Fibroblast of mammary gland (primary cell): ENCODE results near the gene RNU7-1.

Experiments used
- DNase-seq: peaks from one replicate; pipeline ENCODE4 v3.0.0-alpha.2; 2010; ENCODE audit warnings: low read depth
- H3K4me3 ChIP-seq: 2 replicates; pipeline ENCODE4 v1.5.1; 2011; ENCODE audit warnings: low read depth, mild to moderate bottlenecking, low read length, moderate library complexity; ENCODE audit not compliant: control insufficient read depth
- TF ChIP-seq, protein P1 (sequence below): conservative IDR thresholded peaks from 2 replicates; pipeline ENCODE4 v1.5.1; 2011; ENCODE audit warnings: low read depth, low read length, inconsistent platforms; ENCODE audit not compliant: control insufficient read depth, insufficient read depth

Gene RNU7-1

GRCh38 chr12:6955108-6956020 lies 11.7 kb downstream of the RNU7-1 start:
- TF ChIP-seq, protein P1, sequence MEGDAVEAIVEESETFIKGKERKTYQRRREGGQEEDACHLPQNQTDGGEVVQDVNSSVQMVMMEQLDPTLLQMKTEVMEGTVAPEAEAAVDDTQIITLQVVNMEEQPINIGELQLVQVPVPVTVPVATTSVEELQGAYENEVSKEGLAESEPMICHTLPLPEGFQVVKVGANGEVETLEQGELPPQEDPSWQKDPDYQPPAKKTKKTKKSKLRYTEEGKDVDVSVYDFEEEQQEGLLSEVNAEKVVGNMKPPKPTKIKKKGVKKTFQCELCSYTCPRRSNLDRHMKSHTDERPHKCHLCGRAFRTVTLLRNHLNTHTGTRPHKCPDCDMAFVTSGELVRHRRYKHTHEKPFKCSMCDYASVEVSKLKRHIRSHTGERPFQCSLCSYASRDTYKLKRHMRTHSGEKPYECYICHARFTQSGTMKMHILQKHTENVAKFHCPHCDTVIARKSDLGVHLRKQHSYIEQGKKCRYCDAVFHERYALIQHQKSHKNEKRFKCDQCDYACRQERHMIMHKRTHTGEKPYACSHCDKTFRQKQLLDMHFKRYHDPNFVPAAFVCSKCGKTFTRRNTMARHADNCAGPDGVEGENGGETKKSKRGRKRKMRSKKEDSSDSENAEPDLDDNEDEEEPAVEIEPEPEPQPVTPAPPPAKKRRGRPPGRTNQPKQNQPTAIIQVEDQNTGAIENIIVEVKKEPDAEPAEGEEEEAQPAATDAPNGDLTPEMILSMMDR = no peak
- no peak overlapping the region for H3K4me3 ChIP-seq

DNA sequence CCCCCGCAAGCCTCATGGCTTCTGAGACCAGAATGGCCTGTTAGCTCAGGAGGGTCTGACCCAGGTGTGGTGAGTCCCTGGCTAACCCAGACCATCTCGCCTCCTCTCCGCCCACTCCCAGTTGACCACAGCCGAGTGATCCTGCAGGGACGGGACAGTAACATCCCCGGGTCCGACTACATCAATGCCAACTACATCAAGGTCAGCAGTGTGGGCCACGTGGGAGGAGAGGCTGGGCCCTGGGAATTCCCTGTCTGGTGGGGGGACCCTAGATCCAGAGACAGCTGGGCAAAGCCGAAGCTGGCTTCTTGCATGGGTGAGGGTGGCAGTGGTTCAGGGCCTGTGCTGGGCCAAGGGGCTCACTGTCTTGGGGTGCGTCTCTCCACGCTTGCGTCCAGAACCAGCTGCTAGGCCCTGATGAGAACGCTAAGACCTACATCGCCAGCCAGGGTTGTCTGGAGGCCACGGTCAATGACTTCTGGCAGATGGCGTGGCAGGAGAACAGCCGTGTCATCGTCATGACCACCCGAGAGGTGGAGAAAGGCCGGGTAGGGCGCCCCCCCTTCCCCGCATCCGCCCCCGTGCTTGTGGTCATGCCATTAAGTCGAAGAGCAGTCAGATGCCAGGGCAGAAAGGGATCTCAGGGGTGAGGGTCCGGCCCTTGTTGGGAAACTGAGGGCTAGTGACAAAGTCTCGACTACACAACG lies 12.6 kb downstream of the RNU7-1 start:
- TF ChIP-seq, protein P1 = no peak
- no peak for DNase-seq
- H3K4me3 ChIP-seq = no peak overlapping the region

More at GRCh38 chr12:6955108-6956020, 11.7 kb downstream of the RNU7-1 start:
- no peak for DNase-seq

- H3K4me3 ChIP-seq = no peak overlapping the region
- TF ChIP-seq, protein P1 = no peak
- no peak for DNase-seq
These were observed 13.6 kb downstream of the RNU7-1 start for GRCh38 chr12:6957151-6957701.

GRCh38 chr12:6957741-6958608 lies 14.4 kb downstream of the RNU7-1 start:
- H3K4me3 ChIP-seq = no peak overlapping the region
- TF ChIP-seq, protein P1 = no peak
- no peak for DNase-seq

DNA sequence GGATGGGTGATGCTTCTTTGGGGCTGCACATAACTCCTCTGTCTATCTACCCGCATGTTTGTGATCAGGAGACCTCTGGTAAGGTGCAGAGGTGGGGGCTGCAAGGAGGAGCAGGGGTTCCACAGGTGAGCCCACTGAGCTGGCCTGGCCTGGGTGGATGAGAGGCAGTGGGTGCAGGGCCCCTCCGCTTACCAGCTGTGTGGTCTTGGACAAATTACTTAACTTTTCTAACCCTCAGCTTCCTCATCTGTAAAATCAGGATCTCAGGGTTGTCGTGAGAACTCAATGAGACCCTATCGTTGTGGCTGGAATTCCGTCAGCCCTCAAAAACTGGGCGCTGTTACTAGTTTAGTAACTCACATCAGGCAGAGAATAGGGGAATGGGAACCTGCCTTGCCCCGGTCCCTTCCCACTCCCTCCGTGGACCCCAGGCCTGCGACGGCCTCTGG lies 15.0 kb downstream of the RNU7-1 start:
- TF ChIP-seq, protein P1 = no peak
- no peak overlapping the region for H3K4me3 ChIP-seq
- no peak for DNase-seq
